Activated T-cell treated with anti-CD3 and anti-CD28 coated beads, Interleukin-2, amount 50 U/mL, for 4 hours (primary cell): Measurements from ENCODE around the gene SPTB. TPM values are rescaled to one million over a fixed set of nuclear protein-coding genes. Genes with fewer than 3 reads are reported as not detected.

Experiments
- ATAC-seq, 2 donors: fragments of 200-7000 bp; cut with Tn5 transposase; one replicate each; pipeline ENCODE4 v1.10.0; 2021
- DNase-seq: peaks from one replicate; pipeline ENCODE4 v3.0.0-alpha.2; 2020
- H3K27me3 Mint-ChIP-seq: one replicate; pipeline ENCODE4 v1.8.0; 2021; ENCODE audit warnings: low read depth, mixed read lengths
- H3K36me3 Mint-ChIP-seq: one replicate; pipeline ENCODE4 v1.8.0; 2022; ENCODE audit warnings: mixed read lengths; ENCODE audit not compliant: insufficient read depth
- H3K4me1 Mint-ChIP-seq: one replicate; pipeline ENCODE4 v1.8.0; 2021; ENCODE audit warnings: low read depth, mixed read lengths
- H3K4me3 Mint-ChIP-seq: one replicate; pipeline ENCODE4 v1.8.0; 2021; ENCODE audit warnings: mild to moderate bottlenecking, moderate library complexity, mixed read lengths
- H3K9me3 Mint-ChIP-seq: one replicate; pipeline ENCODE4 v1.8.0; 2021; ENCODE audit warnings: mixed read lengths
- total RNA-seq, 3 donors: library from RNA; stranded (reverse); gene quantifications; one replicate each; pipeline ENCODE4 v1.2.1, GENCODE V29; 2021

The SPTB gene
- total RNA-seq, 3 donors from 2014 or later, result 0.08 to 0.20 (median 0.08) TPM

DNA sequence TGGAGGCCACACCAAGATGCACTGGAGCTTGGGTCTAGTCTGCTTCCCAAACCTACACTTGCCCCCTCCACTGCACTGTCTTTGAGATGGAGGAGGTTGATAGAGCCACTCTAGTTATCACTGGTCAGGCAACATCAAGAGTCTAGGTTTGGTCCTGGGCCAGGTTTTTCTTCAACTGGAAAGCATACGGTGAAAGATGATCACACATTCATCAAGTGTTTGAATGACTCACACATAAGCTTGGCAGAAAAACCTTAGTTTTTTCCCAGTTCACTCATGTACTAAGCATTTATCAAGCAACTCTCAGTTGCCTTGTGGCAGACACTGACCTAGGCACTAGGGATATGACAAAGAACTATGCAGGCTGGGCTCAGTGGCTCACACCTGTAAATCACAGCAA, 91.0 kb downstream of the SPTB start:
- H3K4me1 Mint-ChIP-seq, result no peaks in the 10 kb centered on the region
- H3K4me3 Mint-ChIP-seq, result no peak overlapping the region
- H3K9me3 Mint-ChIP-seq, result no peaks in the 10 kb centered on the region
- no peak for DNase-seq
- ATAC-seq, result no peak
- no peaks in the 10 kb centered on the region for H3K36me3 Mint-ChIP-seq
- no peaks in the 10 kb centered on the region for H3K27me3 Mint-ChIP-seq

DNA sequence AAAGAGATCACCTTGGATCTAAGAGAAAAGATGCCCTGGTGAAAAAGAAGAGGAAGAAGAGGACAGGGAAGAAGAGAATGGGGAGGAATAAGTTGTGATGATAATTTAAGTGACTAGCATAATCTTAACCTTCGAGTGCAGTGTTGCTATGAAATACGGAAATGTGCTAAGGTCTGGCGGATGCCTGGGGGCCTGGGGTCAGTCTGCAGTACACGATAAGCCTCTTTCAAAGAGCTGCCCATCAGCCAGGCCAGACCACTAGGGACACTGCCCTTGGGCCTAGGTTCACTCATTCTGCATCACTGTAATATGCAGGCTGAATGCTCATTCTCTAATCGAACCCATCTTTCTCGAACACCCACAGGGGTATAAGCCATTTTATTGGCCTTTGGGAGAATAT, 92.1 kb downstream of the SPTB start:
- H3K9me3 Mint-ChIP-seq, result no peaks in the 10 kb centered on the region
- DNase-seq (no peak), ATAC-seq (no peak)
- no peaks in the 10 kb centered on the region for H3K27me3 Mint-ChIP-seq
- H3K4me1 Mint-ChIP-seq, result no peaks in the 10 kb centered on the region
- no peaks in the 10 kb centered on the region for H3K36me3 Mint-ChIP-seq
- no peak overlapping the region for H3K4me3 Mint-ChIP-seq

DNA sequence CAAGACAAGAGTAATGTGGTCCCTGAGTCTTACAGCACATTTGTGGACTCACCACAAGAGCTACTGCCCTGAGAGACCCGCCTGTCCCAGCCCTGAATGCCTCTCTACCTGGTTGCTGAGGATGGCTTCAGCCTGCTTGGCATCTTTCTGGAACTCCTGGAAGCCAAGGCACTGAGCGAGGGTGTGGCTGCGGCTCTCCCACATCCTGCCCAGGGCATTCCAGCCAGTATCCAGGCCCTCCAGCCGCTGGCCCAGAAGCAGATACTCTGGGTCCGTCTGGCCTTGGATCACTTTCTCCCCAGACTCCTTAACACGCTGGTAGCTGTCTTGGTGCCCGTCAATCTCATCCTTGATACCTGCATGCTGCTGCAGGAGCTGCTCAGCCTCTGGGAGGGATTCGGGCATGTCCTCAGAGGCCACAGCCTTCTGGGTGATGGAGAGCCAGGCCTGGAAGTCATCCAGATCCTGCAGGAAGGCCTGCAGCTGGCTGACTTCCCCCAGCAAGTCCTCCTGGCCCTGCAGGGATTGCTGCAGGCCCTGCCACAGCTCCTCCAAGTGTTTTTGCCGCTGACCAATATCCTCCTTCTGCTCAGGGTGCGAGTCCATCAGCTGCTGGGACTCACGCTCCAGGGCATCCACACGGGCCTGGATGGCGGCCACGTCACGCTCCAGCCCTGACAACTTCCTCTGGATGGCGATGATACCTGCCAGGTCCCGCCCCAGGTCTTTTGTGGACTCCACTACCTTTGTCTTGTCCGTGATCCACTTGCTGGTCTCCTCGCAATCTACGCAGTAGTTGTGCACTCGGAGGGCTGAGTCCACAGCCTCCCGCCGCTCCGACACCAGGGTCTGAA, 93.2 kb downstream of the SPTB start:
- no peaks in the 10 kb centered on the region for H3K9me3 Mint-ChIP-seq
- no peaks in the 10 kb centered on the region for H3K4me1 Mint-ChIP-seq
- no peaks in the 10 kb centered on the region for H3K27me3 Mint-ChIP-seq
- no peak for DNase-seq
- no peak for ATAC-seq
- no peaks in the 10 kb centered on the region for H3K36me3 Mint-ChIP-seq
- H3K4me3 Mint-ChIP-seq, result no peak overlapping the region

DNA sequence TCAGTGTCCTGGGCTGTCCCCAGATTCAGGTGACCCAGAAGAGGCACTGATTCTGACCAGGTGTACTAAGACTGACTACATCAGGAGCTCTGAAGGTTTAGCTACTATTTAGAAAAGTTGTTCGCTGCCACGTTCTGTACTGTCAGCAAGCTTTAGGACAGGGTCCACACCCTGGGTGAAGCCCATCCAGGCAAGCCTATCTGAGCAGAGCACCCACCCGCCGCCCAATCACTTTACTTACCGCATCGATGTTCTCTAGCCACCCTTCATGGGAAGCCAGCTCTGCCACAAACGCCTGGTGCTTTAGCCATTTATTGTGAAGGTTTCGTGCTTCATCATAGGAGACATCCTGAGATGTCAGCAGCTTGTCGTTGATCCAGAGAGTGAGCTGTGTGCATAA, 95.7 kb downstream of the SPTB start:
- H3K9me3 Mint-ChIP-seq, result no peaks in the 10 kb centered on the region
- no peaks in the 10 kb centered on the region for H3K36me3 Mint-ChIP-seq
- no peaks in the 10 kb centered on the region for H3K27me3 Mint-ChIP-seq
- no peak for ATAC-seq
- no peak overlapping the region for H3K4me3 Mint-ChIP-seq
- DNase-seq, result no peak
- no peaks in the 10 kb centered on the region for H3K4me1 Mint-ChIP-seq

DNA sequence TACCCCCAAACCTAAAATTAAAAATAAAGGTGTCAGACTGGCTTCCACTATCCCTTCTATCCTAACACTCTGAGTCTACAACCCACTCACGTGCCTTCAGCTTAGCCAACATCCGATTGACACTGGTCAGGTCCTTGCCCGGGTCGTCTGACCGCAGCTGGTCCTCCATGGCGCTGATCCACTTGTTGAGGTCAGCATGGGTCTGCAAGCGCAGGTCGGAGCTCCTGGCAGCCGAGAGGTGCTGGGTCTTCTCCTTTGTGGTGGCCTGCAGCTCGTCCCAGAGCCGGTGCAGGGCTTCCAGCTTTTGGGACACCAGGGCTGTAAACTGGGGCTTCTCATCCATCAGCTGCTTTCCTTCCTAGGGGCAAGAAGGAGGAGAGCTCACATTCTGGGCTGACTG, 97.5 kb downstream of the SPTB start:
- H3K27me3 Mint-ChIP-seq, result no peaks in the 10 kb centered on the region
- ATAC-seq (no peak), DNase-seq (no peak)
- H3K36me3 Mint-ChIP-seq, result no peaks in the 10 kb centered on the region
- H3K4me1 Mint-ChIP-seq, result no peaks in the 10 kb centered on the region
- no peak overlapping the region for H3K4me3 Mint-ChIP-seq
- no peaks in the 10 kb centered on the region for H3K9me3 Mint-ChIP-seq

DNA sequence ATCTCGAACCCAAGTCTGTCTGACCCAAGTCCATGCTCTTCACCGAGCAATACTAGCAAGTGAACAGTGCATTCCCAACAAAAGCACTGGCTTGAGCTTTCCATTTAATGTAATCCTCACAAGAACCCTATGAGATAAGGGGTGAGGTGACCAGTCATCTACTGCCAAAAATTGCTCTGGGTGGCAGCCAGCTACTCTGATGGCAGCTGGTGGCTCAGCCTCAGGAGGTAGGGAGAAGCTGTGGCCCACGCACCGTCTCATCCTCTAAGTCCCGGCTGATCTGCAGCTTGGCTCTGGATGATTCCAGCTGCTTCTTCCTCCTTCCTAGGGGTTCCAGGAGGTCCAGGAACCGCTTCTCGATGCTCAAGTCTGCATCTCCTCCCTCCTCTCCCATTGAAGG, 100.2 kb downstream of the SPTB start:
- Mint-ChIP-seq H3K36me3 (no peaks in the 10 kb centered on the region), H3K4me3 (no peak overlapping the region), H3K9me3 (no peaks in the 10 kb centered on the region), H3K4me1 (no peaks in the 10 kb centered on the region), H3K27me3 (no peaks in the 10 kb centered on the region)
- ATAC-seq (no peak), DNase-seq (no peak)

DNA sequence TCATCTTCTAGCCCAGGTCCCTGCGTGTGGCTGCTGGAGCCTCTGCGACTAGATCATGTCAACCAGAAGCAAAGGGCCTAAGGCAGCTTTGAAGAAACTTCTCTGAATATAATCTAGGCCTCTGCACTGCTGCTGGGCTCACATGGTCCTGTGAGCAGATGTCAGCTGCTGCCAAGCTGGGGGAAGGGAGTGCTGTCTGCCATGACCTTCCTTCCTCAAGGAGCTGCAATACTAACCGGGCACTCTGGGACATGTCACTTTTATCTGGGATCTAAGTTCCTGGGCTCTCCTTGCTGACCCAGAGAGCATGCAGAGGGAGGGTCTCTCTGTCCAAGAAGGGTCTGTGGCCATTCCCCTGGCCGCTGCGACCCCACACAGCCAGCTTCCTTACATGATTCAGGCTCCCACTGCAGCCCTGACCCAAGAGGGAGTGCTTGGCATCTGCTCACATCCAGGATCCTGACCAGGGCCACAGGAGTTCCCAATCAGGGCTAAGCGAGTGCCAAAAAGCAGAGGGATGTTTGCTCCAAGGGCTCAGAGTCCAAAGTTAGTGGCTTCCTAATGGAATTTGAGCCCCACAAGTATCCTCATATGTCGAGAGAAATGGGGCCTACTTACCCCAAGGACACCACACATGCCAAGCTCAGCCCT, 101.5 kb downstream of the SPTB start:
- H3K4me3 Mint-ChIP-seq, result no peak overlapping the region

DNA sequence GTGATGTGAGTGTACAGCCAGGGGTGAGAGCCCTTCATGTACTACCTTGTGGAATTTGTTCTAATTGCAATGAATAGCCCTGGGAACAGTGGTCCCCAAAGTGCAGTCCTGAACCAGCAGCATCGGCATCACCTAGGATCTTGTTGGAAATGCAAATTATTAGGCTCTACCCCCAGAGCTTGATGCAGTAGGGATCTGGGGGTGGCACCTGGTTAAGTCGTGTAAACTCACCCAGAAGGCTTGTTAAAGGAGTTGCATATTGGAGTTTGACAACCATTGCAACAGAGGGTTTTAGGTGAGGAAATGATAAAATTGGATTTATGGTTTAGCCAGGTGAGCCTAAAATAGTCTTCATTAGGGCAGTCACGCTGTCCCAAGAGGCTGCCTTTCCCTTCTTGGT, 102.2 kb downstream of the SPTB start:
- DNase-seq (no peak), ATAC-seq (no peak)
- no peaks in the 10 kb centered on the region for H3K4me1 Mint-ChIP-seq
- no peak overlapping the region for H3K4me3 Mint-ChIP-seq
- H3K36me3 Mint-ChIP-seq, result no peaks in the 10 kb centered on the region
- H3K9me3 Mint-ChIP-seq, result no peaks in the 10 kb centered on the region
- no peaks in the 10 kb centered on the region for H3K27me3 Mint-ChIP-seq

More for the DNA sequence above, 101.5 kb downstream of the SPTB start:
- DNase-seq, result no peak
- H3K36me3 Mint-ChIP-seq, result no peaks in the 10 kb centered on the region
- ATAC-seq, result no peak
- no peaks in the 10 kb centered on the region for H3K4me1 Mint-ChIP-seq
- no peaks in the 10 kb centered on the region for H3K9me3 Mint-ChIP-seq
- H3K27me3 Mint-ChIP-seq, result no peaks in the 10 kb centered on the region

DNA sequence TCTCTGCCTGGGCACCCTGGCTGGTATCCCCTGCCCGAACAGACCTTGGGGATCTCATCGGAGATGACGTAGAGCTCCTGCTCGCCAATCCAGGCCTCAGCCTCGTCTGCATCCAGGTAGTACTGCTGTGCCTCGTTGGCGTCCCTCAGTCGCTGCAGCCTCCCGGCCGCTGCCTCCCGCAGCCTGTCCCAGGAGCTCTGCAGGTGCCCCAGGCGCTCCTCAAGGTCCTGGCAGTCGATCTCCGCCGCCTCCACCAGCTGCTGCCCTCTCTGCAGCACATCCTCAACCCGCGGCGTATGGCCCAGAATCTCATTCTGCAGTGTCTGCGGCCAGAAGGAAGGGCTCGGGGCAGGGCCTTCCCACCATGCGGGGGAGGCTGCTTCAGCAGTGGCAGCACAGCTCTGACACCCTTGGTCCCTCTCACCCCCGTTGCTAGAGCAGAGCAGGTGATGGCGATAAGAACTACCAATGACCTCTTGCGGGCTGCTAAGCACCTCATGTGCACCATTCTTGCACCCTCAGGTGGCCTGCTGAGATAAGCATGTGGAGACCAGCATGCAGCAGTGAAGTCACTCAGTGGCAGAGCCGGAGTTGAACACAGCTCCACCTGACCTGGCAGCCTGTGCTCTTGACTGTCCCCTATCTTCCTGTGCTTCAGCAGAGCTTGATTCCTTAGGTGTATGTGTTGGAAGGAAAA, 104.5 kb downstream of the SPTB start:
- H3K4me3 Mint-ChIP-seq, result no peak overlapping the region
- no peaks in the 10 kb centered on the region for H3K9me3 Mint-ChIP-seq
- H3K27me3 Mint-ChIP-seq, result no peaks in the 10 kb centered on the region
- no peaks in the 10 kb centered on the region for H3K36me3 Mint-ChIP-seq
- ATAC-seq (no peak), DNase-seq (no peak)
- peaks cover 8% of the 10 kb centered on the region for H3K4me1 Mint-ChIP-seq

DNA sequence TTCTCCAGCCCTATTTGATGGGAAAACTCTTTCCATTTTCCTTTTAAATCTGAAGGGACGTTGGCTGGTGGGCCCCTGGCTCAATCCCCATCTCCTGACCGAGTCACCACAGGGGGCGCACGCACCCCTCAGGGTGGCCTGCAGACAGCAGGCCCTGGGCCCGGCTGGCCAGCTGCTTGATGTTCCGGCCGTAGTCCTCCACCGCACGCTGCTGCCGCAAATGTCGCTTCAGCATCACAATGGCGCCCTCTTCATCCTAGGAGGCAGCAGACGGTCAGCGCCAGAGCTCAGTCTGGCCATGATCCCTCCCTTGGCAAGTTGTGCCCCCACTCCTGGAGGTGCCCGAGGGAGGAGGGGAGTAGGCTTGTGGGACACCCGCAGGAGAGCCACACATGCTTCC, 105.4 kb downstream of the SPTB start:
- ATAC-seq (no peak), DNase-seq (no peak)
- Mint-ChIP-seq H3K27me3 (no peaks in the 10 kb centered on the region), H3K4me3 (no peak overlapping the region), H3K36me3 (no peaks in the 10 kb centered on the region), H3K4me1 (peaks cover 13% of the 10 kb centered on the region), H3K9me3 (no peaks in the 10 kb centered on the region)

DNA sequence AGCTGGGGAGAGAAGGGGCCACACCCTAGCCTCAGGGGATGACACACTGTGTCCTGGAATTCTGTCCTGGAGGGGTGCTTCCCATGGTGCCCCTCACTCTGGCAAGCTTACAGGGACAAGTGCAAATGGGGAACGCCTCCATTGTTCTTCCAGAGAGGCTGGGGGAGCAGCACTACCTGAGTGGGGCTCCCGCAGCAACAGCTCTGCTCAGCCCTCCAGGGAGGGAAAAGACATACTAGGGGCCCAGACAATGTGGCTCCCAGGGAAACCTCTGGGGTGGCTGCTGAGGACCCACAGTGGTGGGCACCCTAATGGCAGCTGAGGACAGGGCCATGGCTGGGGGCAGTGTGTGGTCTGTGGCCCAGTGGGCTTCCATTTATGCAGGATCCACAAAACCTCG, 106.1 kb downstream of the SPTB start:
- no peak for DNase-seq
- H3K4me1 Mint-ChIP-seq, result peaks cover 13% of the 10 kb centered on the region

DNA sequence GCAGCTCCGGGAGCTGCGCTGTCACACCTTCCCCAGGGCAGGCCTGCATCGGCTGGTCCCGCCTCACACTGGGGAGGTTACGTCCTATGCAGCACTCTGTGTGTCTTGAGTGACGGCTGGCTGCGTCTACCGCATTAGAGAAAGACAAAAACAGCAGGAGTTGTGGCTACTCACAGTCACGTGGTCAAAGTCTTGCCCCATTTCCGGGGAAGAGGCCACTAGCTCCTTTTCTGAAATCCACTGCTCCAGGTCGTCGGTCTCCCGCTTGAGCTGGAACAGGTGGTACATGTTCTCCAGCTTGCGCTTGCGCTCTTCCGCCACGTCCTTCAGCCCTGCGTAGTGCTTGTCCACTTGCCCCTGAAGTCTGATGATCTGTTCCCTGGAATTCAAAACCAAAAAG, 106.7 kb downstream of the SPTB start:
- Mint-ChIP-seq H3K4me3 (no peak overlapping the region), H3K36me3 (no peaks in the 10 kb centered on the region), H3K9me3 (no peaks in the 10 kb centered on the region), H3K4me1 (peaks cover 13% of the 10 kb centered on the region), H3K27me3 (no peaks in the 10 kb centered on the region)
- DNase-seq (no peak), ATAC-seq (no peak)

More for the DNA sequence above, 106.1 kb downstream of the SPTB start:
- H3K4me3 Mint-ChIP-seq, result no peak overlapping the region
- no peaks in the 10 kb centered on the region for H3K36me3 Mint-ChIP-seq
- no peaks in the 10 kb centered on the region for H3K27me3 Mint-ChIP-seq
- no peaks in the 10 kb centered on the region for H3K9me3 Mint-ChIP-seq
- ATAC-seq, result no peak

DNA sequence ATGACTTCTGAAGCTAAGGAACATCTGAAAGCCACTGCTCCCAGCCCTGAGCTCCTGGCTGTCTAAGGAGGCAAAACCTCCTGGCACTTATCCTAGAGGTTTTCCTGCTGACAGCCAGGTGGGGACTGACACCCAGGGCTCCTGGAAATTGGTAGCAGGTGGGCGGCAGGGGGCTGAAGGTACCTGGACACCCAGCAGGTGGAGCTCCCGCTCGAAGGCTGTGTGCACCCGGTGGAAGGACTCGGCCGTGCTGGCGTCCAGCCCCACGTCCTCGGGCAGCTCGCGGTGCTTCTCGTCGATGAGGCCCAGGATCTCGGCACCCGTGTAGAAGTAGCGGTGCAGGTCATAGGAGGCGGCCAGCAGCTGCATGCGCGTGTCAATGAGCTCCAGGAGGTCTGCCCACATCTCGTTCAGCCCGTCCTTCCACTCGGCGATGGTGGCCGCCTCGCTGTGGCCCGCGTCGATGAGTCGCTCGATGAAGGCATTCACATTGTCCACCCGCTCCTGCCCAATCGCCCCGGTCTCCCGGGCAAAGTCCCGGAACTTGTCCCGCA, 107.2 kb downstream of the SPTB start:
- H3K9me3 Mint-ChIP-seq, result no peaks in the 10 kb centered on the region
- no peak for ATAC-seq
- no peak overlapping the region for H3K4me3 Mint-ChIP-seq
- DNase-seq, result no peak
- no peaks in the 10 kb centered on the region for H3K36me3 Mint-ChIP-seq
- peaks cover 13% of the 10 kb centered on the region for H3K4me1 Mint-ChIP-seq
- H3K27me3 Mint-ChIP-seq, result no peaks in the 10 kb centered on the region

DNA sequence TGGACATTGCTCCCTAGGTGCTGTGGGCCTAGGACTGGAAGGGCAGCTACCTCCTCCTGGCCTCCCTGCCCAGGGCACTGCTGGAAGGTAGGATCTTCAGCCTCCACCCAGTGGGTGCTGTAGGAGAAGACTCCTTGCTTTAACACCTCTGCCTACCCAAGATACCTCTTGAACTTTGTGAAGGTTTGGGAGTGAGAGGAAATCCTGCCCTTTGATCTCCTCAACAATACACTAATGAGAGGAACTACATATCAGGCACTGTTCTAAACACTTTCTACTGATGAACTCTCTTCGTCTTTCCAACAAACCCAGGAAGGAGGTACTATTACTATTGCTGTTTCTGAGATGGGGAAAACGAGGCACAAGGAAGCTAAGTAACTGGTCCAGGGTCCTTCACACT, 108.5 kb downstream of the SPTB start:
- Mint-ChIP-seq H3K27me3 (no peaks in the 10 kb centered on the region), H3K36me3 (no peaks in the 10 kb centered on the region), H3K9me3 (no peaks in the 10 kb centered on the region), H3K4me3 (no peak overlapping the region), H3K4me1 (peaks cover 13% of the 10 kb centered on the region)
- ATAC-seq (no peak), DNase-seq (no peak)
